A549 (cell line): ENCODE data around the gene NSRP1.

Source experiments
- TF ChIP-seq, protein P1 (sequence below): IDR thresholded peaks from 2 replicates; pipeline ENCODE4 v1.6.1; 2012
- TF ChIP-seq, protein P2 (sequence below): fragments of >200 bp; sonication (Bioruptor Twin); formaldehyde crosslinking; IDR thresholded peaks from 3 replicates; pipeline ENCODE4 v1.5.1; 2016

DNA sequence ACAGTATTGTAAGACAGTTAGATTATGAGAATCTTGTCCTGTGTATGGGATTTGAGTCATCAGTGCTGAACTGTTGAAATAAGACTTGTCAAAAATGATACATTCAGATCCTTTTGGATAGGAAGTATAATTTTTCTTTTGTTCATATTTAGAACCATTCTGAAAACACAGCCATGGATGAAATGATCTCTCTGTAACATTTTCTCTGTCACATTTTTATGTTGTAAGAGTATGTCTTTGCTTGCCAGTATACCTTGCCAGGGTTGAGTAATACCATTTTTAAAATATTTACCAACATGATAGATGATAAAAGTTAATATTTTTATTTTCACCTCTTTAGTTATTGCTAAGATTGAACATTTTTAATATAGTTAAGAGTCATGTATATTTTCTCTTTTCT lies 45.0 kb downstream of the NSRP1 start:
- TF ChIP-seq, protein P1, sequence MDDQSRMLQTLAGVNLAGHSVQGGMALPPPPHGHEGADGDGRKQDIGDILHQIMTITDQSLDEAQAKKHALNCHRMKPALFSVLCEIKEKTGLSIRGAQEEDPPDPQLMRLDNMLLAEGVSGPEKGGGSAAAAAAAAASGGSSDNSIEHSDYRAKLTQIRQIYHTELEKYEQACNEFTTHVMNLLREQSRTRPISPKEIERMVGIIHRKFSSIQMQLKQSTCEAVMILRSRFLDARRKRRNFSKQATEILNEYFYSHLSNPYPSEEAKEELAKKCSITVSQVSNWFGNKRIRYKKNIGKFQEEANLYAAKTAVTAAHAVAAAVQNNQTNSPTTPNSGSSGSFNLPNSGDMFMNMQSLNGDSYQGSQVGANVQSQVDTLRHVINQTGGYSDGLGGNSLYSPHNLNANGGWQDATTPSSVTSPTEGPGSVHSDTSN, result no peak
- TF ChIP-seq, protein P2, sequence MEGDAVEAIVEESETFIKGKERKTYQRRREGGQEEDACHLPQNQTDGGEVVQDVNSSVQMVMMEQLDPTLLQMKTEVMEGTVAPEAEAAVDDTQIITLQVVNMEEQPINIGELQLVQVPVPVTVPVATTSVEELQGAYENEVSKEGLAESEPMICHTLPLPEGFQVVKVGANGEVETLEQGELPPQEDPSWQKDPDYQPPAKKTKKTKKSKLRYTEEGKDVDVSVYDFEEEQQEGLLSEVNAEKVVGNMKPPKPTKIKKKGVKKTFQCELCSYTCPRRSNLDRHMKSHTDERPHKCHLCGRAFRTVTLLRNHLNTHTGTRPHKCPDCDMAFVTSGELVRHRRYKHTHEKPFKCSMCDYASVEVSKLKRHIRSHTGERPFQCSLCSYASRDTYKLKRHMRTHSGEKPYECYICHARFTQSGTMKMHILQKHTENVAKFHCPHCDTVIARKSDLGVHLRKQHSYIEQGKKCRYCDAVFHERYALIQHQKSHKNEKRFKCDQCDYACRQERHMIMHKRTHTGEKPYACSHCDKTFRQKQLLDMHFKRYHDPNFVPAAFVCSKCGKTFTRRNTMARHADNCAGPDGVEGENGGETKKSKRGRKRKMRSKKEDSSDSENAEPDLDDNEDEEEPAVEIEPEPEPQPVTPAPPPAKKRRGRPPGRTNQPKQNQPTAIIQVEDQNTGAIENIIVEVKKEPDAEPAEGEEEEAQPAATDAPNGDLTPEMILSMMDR, result no peak
